HG02840 (cell line): ENCODE measurements around the gene CBY3.
"Not testable (repeated sequence)": the region's sequence is repeated elsewhere in the genome, so short reads cannot be mapped to it uniquely, and the experiment has no call there.

Experiments
- ATAC-seq: cut with Tn5 transposase; IDR thresholded peaks from one replicate; pipeline ENCODE4 v1.9.1; 2021; ENCODE audit warnings: mild to moderate bottlenecking, moderate library complexity, moderate number of reproducible peaks; ENCODE audit not compliant: unreplicated experiment, low FRiP score

CBY3 gene

DNA sequence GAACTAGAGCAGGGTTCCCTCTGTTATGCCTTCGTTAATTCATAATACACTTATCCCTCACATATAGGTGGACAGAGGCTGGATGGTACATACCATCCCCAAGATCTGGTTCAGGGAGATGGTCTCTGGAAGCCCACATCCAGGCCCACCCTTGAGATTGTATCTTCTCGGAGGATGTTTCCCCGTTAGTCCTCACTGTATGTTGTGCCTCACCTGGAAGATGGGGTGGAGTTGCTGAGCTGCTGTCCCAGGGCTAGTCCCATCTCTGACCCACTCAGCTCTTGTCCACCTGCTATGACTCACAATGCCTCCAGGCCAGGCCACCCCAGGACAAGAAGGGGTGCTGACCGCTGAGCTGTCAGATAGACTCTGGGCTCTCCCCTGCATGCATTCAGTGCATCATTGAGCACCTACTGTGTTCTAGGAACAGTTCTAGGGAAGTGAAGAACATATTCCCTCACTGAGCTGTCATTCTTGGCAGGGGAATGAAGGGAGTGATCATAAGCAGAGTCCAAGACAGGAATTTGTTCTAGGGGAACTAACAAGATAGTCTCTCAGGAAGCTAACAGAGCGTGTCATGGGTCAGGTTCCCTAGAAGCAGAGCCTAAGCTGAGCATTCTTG, at the start of gene CBY3:
TSS of gene CBY3 (minus strand) at position 255 of the 622 bp plus-strand sequence. CDS start at position 139, 116 bp downstream.
- ATAC-seq: no peak

DNA sequence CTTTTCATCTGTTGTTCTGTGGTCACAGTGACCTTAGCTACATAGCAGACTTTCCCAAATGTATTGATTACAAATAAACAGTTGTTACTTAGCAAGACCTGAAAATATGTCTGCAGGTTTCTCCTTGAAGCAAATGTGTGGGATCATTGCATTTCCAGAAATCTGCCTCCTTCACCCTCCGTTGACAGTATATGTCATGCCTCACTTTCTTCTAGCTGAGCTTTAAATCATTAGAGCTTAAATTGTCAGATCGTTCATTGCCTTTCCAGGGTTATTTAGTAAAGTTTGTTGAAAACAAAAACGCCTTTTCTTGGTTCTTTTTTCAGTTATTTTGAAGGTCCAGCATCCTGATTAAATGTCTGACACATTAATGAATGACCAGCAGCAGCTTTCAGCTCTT, 49.5 kb upstream of the CBY3 start:
- ATAC-seq: no peak

DNA sequence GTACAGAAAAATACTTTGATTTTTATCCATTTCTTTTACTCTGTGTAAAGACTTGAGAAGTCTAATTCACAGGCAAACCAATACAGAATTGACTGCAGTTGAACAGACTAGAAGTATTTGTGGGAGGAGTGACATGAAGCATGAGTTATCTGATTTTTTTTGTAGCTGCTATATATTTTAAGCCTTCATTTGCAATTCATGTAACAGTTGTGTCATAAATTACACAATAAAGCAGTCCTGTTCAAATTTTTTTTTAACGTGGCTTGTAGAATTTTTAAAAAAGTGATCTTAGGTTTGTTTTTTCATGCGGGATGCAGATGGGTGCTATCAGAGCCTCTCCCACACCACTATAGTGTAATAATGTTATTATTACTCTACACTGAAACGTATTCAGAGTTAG, 48.9 kb upstream of the CBY3 start:
- no peak for ATAC-seq

DNA sequence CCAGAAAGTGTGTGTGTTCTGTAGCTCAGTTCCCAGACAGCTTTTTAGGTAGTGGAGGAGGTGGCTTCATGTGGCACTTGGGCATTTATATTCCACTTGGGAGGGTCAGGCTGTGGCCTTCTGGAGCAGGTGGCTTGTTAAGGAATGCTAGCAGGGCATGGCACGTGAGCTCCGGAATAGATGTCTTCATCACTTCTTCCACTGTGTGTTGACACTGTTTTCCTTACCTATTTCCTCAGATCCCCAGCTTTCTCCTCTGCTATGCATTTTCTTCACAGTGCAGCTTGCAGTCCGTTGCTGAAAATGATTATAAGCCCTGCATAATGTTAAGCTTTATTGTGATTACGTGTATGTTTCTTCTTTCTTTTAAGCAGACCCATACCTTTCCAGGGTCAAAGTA, 48.5 kb upstream of the CBY3 start:
- ATAC-seq: no peak

DNA sequence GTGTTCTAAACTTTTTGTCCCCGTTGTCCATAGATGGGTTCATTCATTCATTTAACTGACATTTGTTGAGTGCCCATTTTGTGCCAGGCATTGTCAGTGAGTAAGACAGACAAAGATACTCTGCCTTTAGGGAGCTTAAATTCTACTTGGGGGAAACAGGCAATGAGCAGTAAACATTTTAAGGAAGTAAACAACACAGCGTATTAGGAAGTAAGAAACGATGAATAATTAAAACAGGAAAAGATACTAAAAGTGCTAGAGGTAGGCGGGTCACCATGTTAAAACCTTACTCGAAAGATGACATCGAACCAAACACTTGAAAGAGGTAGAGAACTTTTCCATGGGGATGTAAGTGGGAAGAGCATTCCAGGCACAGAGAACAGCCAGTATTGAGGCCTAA, 46.3 kb upstream of the CBY3 start:
- no peak for ATAC-seq

DNA sequence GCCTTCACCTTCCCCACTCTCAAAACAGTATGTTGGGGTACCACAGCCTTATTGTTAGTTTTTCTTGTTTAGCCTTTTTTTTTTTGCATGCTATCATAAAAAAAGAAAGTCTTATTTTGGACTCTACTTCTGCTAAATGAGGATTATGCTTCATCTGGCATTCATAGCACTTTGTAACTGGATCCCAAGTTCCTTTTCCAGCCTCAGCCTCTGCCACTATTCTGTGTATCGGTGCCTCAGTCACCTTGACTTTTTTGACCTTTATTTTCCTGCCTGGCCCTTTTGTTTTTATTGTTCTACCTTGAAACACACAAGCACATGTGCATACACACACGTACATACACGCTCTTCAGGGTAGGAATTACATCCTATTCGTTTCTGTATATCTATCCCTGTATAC, 43.3 kb upstream of the CBY3 start:
- no peak for ATAC-seq

DNA sequence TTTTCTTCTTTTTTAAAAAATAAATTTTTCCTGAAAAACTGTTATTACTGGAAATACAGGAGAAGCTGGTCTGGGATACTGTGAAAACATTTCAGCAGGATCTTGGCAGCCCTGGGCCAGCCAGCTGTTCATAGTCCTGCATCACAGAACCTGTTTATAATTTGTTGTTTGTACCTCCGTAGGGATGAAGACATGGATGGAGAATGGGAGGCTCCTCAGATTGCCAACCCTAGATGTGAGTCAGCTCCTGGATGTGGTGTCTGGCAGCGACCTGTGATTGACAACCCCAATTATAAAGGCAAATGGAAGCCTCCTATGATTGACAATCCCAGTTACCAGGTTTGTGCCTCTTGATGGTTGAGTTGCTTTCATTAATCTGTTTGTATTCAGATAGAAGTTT, 39.4 kb upstream of the CBY3 start:
- ATAC-seq: no peak

DNA sequence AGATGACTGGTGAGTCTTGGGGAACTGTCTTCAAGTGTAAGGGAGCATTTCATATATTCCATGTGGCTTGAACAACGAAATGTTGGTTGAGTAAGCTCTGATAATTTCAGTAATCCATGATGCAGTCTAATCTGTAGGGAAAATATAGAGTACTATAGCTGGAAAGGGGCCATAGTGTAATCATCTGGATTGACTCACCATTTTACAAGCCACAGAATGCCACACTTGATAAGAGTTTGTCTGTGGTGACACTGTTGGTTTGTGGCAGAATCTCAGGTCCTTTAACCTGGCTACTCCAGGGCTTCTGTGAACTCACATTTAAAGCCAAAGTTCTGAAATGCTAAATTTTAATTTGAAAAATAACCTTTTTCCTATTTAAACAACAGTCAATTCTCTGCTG, 35.5 kb upstream of the CBY3 start:
- ATAC-seq: no peak

DNA sequence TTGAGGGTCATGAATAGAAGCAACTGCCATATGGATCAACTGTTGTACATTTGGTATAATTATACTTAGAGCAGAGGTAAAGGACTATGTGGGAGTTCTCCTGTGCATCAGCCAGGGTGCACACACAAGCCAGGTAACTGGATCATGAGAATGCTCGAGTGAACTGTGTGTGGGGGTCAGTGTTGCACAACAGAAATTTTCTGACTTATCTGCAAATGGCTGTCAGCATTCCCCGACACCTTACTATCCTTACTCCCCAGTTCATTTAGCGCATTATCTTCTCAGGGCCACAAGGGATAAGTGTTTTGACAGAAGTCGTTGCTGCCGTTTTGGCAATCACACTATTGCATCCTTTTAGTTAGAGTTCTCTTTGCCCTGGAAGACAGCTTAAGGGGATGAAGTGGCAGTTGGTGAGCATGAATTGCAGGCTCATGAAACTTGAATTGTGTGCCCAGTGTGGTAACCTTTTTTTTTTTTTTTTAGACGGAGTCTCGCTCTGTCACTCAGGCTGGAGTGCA, 19.6 kb upstream of the CBY3 start:
- no peak for ATAC-seq

DNA sequence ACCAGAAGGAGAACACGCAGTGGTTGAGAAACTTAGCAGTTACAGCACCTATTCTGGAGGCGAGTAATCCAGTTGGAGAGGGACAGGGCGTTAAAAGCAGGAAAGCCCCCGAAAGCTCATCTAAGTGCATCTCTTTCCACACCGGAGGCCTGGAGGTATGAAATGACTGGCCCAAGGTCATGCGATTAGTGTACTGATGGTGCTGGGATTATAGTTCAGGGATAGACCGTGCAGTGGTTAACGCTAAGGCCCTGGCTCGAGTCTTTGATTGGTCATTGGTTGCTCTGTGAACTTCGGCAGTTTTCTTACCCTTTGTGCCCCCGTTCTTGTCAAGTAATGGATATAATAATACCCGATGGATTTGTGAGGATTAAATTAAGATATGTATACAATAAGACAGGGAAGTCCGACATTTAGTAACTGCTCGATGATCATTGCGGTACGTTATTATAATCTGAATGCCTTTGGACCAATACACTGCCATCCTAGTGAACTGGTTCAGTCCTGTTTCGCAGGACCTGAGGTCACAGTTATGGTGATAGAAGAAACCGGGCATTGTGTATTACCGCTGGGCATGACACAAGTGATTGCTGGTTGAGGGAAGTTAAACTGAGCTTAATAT, 18.9 kb upstream of the CBY3 start:
- peak; percentile 6 for ATAC-seq

DNA sequence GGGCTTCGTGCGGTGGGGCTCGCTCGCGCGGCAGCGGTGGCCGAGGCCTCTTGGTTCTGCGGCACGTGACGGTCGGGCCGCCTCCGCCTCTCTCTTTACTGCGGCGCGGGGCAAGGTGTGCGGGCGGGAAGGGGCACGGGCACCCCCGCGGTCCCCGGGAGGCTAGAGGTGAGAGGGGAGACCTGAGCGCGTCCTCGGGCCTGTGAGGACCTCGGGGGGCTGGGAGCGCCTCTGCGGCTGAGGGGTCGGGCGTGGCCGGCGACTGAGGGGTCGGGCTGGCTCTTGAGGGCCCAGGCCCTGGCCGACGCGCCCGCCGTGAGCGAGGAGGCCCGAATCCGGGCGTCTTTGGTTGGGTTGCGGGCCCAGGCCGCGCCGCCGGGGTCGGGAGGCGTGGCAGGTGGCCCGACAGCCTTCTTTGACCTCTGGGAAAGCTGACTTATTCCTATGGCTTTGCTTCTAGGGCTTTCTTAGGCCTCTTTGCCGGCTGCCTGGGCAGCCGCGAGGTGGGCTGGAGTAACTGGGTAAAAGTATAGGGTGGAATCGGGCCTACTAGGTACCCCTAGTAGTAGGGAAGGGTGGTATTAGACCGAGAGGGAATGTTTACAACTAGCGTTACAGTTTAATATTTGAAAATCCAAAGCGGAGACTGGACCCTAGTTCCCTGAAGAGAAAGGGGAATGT, 18.2 kb upstream of the CBY3 start, which contains the start of gene CANX:
TSS of gene CANX (plus strand) at position 33 of the 681 bp plus-strand sequence. CDS start 6,715 bp downstream, outside the sequence.
- ATAC-seq: peak; percentile 1

DNA sequence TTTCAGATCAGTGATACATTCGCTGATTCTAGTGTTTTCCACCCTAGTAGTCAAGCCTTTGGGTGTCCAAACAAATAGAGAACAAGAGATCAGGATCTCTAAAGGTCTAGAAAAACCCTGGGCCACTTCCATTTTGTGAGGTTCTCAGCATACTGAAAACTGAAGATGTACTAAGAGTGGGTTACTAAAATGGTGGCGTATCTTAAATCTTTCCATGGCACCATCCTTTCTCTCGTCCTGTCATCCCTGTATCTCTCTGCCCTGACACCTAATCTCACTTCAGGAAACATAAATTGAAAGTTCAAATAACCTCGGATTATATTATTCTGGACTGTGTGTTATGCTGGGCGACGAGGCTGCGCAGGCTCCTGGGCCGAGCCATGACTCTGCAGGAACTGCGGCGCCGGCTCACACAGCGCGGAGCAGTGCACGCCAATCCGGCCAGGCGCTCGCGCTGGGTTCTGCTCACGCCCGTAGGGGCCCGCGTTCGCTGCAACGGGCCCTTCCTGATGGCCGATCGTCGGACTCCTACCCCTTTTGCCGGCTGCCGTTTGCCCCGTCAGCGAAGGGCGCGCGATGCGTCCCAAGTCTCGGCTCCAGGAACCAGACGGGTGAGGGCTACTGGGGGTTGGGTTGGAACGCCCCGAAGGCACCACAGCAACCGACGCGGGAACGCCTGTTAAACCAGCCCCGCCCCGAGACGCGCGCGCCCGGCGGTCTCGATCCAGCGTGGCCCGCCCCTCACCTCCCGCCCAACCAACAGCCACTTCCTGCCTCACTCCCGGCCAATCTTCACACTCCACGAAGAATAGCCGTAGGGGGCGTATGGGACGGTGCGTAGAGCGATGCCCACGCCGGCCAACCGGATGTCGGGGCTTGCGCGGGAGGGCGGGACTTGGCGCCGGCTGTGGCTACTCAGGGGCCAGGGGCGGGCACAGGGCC, 17.4 kb upstream of the CBY3 start:
- ATAC-seq: peak; percentile 85

DNA sequence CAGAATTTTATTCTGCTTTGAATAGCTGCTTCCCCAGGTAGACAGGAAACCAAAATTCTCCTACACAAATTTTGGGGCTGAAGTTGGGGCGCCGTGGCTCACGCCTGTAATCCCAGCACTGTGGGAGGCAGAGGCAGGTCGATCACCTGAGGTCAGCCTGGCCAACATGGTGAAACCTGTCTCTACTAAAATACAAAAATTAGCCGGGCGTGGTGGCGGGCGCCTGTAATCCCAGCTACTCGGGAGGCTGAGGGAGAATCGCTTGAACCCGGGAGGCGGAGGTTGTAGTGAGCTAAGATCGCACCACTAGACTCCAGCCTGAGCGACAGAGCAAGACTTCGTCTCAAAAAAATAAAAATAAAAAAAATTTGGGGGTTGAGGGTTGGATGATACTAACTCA, 16.7 kb upstream of the CBY3 start:
- not testable (repeated sequence) for ATAC-seq

DNA sequence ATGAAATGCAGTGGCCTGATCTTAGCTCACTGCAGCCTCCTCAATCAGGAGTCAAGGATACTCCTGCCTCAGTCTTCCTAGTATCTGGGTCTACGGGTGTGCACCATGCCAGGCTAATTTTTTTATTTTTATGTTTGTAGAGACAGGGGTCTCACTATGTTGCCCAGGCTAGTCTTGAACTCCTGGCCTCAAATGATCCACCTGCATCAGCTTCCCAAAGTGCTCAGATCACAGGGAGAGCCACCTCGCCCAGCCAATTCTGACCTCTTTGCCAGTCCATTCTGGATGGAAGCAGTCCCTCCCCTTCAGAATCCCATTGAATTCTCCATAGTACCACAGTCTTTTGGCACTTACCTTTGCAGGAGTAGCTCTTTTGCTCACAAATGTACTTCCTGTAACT, 16.3 kb upstream of the CBY3 start:
- ATAC-seq: no peak

DNA sequence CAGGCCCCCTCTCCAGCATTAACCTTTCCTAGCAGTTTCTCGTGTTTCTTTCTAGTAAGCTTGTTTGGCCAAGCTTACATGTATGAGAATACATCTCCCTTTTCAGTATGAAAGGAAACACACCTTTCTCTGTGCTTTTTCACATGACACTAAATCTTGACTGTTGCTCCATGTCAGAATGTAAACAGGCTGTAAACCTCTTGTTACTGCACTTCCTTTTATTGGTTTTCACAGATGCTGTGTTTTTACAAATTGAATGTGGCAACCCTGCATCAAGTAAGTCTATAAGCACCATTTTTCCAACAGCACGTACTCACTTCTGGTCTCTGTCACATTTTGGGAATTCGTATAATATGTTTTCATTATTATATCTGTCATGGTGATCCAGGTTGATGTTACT, 15.8 kb upstream of the CBY3 start:
- ATAC-seq: no peak

DNA sequence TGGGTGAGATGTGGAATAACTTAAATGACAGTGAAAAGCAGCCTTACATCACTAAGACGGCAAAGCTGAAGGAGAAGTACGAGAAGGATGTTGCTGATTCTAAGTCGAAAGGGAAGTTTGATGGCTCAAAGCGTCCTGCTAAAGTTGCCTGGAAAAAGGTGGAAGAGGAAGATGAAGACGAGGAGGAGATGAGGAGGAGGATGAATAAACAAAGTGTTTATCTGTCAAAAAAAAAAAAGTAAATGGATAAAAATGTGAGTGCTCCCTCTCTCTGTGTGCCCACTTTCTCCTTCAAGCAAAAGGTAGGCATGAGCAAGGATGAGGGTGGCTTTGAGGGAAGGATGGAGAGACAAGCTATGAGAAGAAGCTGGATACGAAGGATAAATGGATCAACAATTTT, 13.7 kb upstream of the CBY3 start:
- ATAC-seq: no peak

DNA sequence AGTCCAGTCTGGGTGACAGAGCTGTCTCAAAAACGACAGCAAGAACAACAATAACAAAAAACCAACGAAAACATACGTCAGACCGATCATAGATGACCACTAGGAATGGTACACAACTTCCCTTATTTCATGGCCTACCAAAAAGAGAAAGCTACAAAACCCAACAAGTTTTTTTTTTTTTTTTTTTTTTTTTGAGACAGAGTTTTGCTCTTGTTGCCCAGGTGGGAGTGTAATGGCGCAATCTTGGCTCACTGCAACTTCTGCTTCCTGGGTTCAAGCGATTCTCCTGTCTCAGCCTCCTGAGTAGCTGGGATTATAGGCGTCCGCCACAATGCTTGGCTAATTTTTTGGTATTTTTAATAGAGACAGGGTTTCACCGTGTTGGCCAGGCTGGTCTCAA, 8.4 kb upstream of the CBY3 start:
- ATAC-seq: not testable (repeated sequence)

DNA sequence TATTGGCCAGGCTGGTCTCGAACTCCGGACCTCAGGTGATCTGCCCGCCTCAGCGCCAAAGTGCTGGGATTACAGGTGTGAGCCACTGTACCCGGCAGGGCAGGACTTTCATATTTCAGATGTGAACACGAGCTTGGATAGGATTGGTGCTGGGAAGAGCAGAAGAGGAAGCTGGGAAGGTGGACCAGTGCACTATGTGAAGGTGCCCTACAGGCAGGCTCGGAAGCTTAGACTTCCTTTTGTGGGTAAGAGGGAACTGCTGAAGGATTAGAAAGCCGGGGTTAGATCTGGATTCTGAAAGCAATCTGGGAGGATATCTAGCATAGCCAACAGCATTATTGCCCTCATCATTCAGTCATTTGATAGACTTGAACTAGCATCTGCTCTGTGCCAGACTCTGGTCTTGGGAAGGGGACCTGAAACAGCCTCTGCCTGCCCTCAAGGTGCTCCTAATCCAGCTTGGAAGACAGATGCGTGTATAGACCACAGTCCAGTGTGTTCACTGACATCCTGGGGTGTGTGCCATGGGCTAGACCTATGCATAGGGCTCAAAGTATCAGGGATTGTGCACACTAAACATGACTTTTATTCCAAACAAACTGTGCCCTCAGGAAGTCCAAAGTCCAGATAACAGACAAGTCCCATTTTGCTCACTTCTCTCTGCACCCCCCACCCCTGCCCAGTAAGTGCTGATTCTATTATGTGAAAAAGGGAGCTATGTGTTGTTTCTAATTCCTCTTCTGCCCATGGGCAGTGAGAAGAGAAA, 637 bp downstream of the CBY3 start:
- no peak for ATAC-seq

DNA sequence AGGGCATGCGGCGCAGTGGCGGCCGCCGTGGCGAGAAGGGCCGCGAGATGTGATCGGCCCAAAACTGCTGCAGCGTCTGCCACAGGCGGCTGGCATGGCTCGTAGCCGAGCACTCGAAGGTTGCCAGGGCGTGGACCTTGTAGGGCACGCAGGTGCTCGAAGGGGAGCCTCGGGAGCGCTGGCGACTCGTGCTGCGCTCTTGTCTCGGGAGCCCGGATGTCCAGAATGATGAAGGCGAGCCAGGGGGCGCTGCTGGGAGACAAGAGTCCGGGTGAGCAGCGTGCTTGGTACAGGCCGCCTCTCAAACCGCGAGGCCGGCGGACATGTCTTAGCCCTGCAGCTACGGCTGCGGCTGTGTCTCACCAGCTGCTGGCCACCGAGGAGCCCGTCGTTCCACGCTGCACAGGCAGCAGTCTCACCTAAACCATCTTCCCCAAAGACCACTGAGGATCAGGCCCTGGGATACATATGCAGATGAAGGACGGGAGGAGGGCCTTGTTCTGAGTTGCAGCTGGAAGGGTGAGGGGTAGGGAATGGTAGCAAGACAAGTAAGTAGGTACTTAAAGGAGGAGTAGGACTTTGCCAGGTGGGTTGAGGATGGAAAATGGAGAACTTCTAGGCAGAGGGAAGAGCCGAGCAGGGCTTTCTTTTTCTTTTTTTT, 1.7 kb downstream of the CBY3 start:
- ATAC-seq: peak; percentile 40
